Osteocyte (in vitro differentiated cells): ENCODE data around the gene PBX3. TPM values are rescaled to one million over a fixed set of nuclear protein-coding genes. Genes with fewer than 3 reads are reported as not detected.

ENCODE experiments used
- DNase-seq: peaks from one replicate; pipeline ENCODE4 v3.0.0; 2021; ENCODE audit warnings: mixed read lengths; ENCODE audit not compliant: unreplicated experiment; ENCODE audit errors: extremely low spot score
- H3K27ac Mint-ChIP-seq: one replicate; pipeline ENCODE4 v1.8.0; 2021; ENCODE audit warnings: mild to moderate bottlenecking, mixed read lengths; ENCODE audit not compliant: unreplicated experiment
- H3K27me3 Mint-ChIP-seq: one replicate; pipeline ENCODE4 v1.8.0; 2021; ENCODE audit warnings: mixed read lengths; ENCODE audit not compliant: unreplicated experiment
- H3K36me3 Mint-ChIP-seq: one replicate; pipeline ENCODE4 v1.8.0; 2021; ENCODE audit warnings: mixed read lengths; ENCODE audit not compliant: unreplicated experiment
- H3K4me1 Mint-ChIP-seq: one replicate; pipeline ENCODE4 v1.8.0; 2021; ENCODE audit warnings: mixed read lengths; ENCODE audit not compliant: unreplicated experiment
- H3K4me3 Mint-ChIP-seq: one replicate; pipeline ENCODE4 v1.8.0; 2021; ENCODE audit warnings: mild to moderate bottlenecking, moderate library complexity, mixed read lengths; ENCODE audit not compliant: unreplicated experiment
- H3K9me3 Mint-ChIP-seq: one replicate; pipeline ENCODE4 v1.8.0; 2021; ENCODE audit warnings: mixed read lengths; ENCODE audit not compliant: unreplicated experiment
- total RNA-seq: library from RNA; stranded (reverse); gene quantifications from 2 replicates; pipeline ENCODE4 v1.2.1, GENCODE V29; 2021
- TF ChIP-seq, protein P1 (sequence below): fragments of 200-600 bp; sonication (generic); IDR thresholded peaks from 2 replicates; pipeline ENCODE4 v1.5.0; 2021; ENCODE audit warnings: antibody characterized with exemption, mild to moderate bottlenecking, moderate library complexity

PBX3 gene
- total RNA-seq, 1 donor from 2014 or later, result 16.0 TPM

DNA sequence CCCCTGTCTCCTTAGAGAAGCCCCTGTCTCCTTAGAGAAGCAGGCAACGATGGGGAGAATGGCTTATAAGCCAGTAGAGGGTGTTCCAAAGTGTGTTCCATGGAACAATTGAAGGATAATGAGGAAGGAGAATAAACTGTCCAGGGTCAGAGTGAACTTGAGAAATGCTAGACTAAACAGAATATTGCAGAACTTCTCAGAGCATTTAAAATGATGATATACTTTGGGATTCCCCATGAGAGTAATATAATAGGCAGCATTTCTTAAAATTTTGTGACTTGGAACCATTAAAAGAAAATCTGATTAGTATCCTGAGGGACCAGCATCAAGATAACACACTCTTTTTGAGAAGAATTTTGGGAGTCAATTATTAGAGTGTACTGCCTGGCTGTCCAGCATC lies 116.8 kb downstream of the PBX3 start:
- H3K4me1 Mint-ChIP-seq, result peaks cover 3% of the 10 kb centered on the region
- no peak for DNase-seq
- peaks cover 8% of the 10 kb centered on the region for H3K9me3 Mint-ChIP-seq
- TF ChIP-seq, protein P1, sequence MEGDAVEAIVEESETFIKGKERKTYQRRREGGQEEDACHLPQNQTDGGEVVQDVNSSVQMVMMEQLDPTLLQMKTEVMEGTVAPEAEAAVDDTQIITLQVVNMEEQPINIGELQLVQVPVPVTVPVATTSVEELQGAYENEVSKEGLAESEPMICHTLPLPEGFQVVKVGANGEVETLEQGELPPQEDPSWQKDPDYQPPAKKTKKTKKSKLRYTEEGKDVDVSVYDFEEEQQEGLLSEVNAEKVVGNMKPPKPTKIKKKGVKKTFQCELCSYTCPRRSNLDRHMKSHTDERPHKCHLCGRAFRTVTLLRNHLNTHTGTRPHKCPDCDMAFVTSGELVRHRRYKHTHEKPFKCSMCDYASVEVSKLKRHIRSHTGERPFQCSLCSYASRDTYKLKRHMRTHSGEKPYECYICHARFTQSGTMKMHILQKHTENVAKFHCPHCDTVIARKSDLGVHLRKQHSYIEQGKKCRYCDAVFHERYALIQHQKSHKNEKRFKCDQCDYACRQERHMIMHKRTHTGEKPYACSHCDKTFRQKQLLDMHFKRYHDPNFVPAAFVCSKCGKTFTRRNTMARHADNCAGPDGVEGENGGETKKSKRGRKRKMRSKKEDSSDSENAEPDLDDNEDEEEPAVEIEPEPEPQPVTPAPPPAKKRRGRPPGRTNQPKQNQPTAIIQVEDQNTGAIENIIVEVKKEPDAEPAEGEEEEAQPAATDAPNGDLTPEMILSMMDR, result no peak
- H3K4me3 Mint-ChIP-seq, result no peak overlapping the region
- no peaks in the 10 kb centered on the region for H3K27me3 Mint-ChIP-seq
- H3K27ac Mint-ChIP-seq, result no peak overlapping the region
- peaks cover 3% of the 10 kb centered on the region for H3K36me3 Mint-ChIP-seq

DNA sequence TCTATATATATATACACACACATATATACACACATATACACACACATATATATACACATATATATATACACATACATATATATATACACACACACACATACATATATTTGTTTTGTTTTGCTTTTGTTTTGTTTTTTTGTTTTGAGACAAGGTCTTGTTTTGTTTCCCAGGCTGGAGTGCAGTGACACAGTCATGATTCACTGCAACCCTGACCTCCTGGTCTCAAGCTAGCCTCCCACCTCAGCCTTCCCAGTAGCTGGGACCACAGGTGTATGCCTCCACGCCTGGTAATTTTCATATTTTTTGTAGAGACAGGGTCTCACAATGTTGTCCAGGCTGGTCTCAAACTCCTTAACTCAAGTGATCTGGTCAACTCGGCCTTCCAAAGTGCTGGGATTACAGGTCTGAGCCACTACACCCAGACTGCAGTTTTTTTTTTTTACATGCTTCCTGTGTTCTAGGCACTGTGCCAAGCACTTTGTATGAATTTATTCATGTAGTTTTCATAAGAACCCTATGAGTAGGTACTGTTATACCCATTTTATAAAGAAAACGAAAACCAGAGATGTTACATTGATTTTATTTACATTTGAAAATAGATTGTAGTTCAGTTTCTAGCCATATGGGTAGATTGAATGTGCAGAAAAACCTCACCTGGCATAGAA lies 120.7 kb downstream of the PBX3 start:
- H3K36me3 Mint-ChIP-seq, result no peaks in the 10 kb centered on the region
- TF ChIP-seq, protein P1, result no peak
- DNase-seq, result no peak
- no peak overlapping the region for H3K27ac Mint-ChIP-seq
- no peaks in the 10 kb centered on the region for H3K27me3 Mint-ChIP-seq
- H3K4me3 Mint-ChIP-seq, result no peak overlapping the region
- H3K9me3 Mint-ChIP-seq, result no peaks in the 10 kb centered on the region
- H3K4me1 Mint-ChIP-seq, result peaks cover 3% of the 10 kb centered on the region

DNA sequence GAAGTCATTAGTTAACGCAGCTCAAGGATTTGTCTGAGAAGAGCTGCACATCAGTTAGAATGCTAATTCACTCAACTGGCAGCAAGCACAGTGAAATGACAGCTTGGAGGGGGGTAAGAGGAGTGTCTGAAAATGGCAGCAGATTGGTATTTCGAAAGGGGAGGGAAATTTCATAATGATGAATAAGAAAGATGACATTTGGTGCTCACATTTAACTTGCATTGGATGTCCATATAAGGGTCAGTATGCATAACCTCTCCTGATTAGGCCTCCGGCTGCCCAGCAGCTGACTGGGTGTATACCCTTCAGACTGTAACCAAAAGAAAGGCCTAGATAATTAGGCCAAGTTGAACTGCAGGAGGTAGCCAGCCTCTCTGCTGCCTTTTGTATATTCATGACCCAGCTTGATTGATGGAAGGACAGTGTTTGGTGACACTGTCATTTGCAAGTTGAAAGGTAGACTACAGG lies 131.0 kb downstream of the PBX3 start:
- TF ChIP-seq, protein P1, result no peak
- Mint-ChIP-seq H3K4me3 (no peak overlapping the region), H3K9me3 (no peaks in the 10 kb centered on the region), H3K27ac (no peak overlapping the region), H3K36me3 (no peaks in the 10 kb centered on the region), H3K4me1 (peaks cover 4% of the 10 kb centered on the region), H3K27me3 (no peaks in the 10 kb centered on the region)
- no peak for DNase-seq

DNA sequence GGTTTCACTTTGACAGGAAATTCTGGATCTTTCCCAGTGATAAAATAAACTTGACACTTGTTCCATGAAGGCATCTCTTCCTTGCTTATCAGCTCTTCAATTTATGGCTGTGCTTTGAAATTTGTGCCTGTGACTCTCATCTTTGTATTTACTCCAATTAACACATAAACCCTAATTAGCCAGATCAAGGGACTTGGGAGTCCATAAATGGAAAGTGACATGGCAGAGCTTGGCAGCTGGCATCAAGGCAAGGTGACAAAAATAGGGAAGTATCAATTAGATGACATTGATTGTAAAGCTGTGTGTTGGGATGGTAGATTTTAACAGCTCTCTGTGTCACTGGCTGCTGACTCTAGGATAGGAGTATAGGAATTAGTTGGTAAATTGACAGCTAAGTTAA lies 133.9 kb downstream of the PBX3 start:
- DNase-seq, result no peak
- peaks cover 9% of the 10 kb centered on the region for H3K4me1 Mint-ChIP-seq
- no peaks in the 10 kb centered on the region for H3K27me3 Mint-ChIP-seq
- no peaks in the 10 kb centered on the region for H3K9me3 Mint-ChIP-seq
- TF ChIP-seq, protein P1, result no peak
- H3K36me3 Mint-ChIP-seq, result no peaks in the 10 kb centered on the region
- no peak overlapping the region for H3K27ac Mint-ChIP-seq
- H3K4me3 Mint-ChIP-seq, result no peak overlapping the region

DNA sequence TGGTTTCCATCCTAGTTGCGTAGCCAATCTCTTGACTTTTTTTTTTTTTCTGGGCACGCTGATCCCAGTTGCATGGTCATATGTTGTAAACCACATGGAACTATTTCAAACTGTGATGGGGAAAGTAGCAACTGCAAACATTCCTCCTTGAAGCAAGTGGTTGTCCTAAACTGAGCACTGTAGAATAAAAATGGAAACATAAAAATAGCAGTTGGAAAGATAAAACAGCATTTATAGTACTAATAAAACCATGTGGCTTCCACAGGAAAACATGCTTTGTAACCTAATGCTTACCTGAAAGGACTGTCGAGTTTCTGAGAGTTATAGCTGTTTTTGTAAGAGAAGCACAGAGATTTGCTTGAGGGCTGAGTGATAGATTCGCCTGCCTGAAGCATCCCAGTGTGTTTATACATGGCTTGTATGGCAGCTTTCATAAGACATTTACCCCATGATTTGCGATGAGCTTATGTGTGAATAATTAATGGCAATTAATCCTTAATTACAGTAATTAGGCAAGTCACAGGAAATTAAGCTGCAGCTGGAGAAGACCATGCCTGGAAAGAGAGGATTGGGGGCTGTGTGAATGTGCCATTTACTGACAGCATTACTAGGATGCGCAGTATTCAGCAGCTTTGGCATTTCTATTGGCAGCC lies 136.5 kb downstream of the PBX3 start:
- no peaks in the 10 kb centered on the region for H3K36me3 Mint-ChIP-seq
- H3K9me3 Mint-ChIP-seq, result no peaks in the 10 kb centered on the region
- H3K4me3 Mint-ChIP-seq, result no peak overlapping the region
- H3K27me3 Mint-ChIP-seq, result no peaks in the 10 kb centered on the region
- TF ChIP-seq, protein P1, result no peak
- H3K4me1 Mint-ChIP-seq, result peaks cover 26% of the 10 kb centered on the region
- H3K27ac Mint-ChIP-seq, result no peak overlapping the region
- DNase-seq, result no peak
